Endothelial cell (in vitro differentiated cells): Measurements from ENCODE around the gene PLEKHG3. TPM values are rescaled to one million over a fixed set of nuclear protein-coding genes. Genes with fewer than 3 reads are reported as not detected.

Source experiments
- DNase-seq: peaks from one replicate; pipeline ENCODE4 v3.0.0; 2021; ENCODE audit warnings: low spot score
- H3K27ac Mint-ChIP-seq: one replicate; pipeline ENCODE4 v1.8.0; 2021; ENCODE audit warnings: mixed read lengths, inconsistent platforms; ENCODE audit not compliant: unreplicated experiment
- H3K27me3 Mint-ChIP-seq: one replicate; pipeline ENCODE4 v1.8.0; 2021; ENCODE audit warnings: mild to moderate bottlenecking, moderate library complexity, mixed read lengths, inconsistent platforms; ENCODE audit not compliant: unreplicated experiment
- H3K36me3 Mint-ChIP-seq: one replicate; pipeline ENCODE4 v1.8.0; 2021; ENCODE audit warnings: mild to moderate bottlenecking, low read depth, mixed read lengths, inconsistent platforms; ENCODE audit not compliant: unreplicated experiment
- H3K4me1 Mint-ChIP-seq: one replicate; pipeline ENCODE4 v1.8.0; 2021; ENCODE audit warnings: mild to moderate bottlenecking, mixed read lengths, inconsistent platforms; ENCODE audit not compliant: unreplicated experiment
- H3K4me3 Mint-ChIP-seq: one replicate; pipeline ENCODE4 v1.8.0; 2021; ENCODE audit warnings: mild to moderate bottlenecking, mixed read lengths, inconsistent platforms; ENCODE audit not compliant: unreplicated experiment
- H3K9me3 Mint-ChIP-seq: one replicate; pipeline ENCODE4 v1.8.0; 2021; ENCODE audit warnings: mixed read lengths, inconsistent platforms; ENCODE audit not compliant: unreplicated experiment
- CTCF ChIP-seq: fragments of 200-600 bp; sonication (generic); IDR thresholded peaks from one replicate; pipeline ENCODE4 v1.5.0; 2021; ENCODE audit warnings: antibody characterized with exemption; ENCODE audit not compliant: unreplicated experiment
- microRNA-seq: library from miRNA; unstranded; fragments of <30 nt; microRNA quantifications from one replicate; pipeline ENCODE4, GENCODE V29; 2020; ENCODE audit not compliant: unreplicated experiment
- total RNA-seq: library from RNA; stranded (reverse); fragmentation: NEBNext Ultra II Directional; extraction: Animal tissue kit (Norgen Biotek cat#: 25700); gene quantifications from one replicate; pipeline ENCODE4 v1.2.1, GENCODE V29; 2021; ENCODE audit not compliant: unreplicated experiment

PLEKHG3 gene
- total RNA-seq, 1 donor from 2014 or later = 31.4 TPM

GRCh38 chr14:64796369-64796768, 92.1 kb downstream of the PLEKHG3 start:
- DNase-seq = no peak
- H3K4me1 Mint-ChIP-seq = no peaks in the 10 kb centered on the region
- H3K27ac Mint-ChIP-seq = no peak overlapping the region
- no peaks in the 10 kb centered on the region for H3K36me3 Mint-ChIP-seq
- H3K27me3 Mint-ChIP-seq = peaks cover 6% of the 10 kb centered on the region
- TF ChIP-seq CTCF = no peak
- no peaks in the 10 kb centered on the region for H3K9me3 Mint-ChIP-seq
- H3K4me3 Mint-ChIP-seq = no peak overlapping the region

- Mint-ChIP-seq H3K27me3 (peaks cover 7% of the 10 kb centered on the region), H3K27ac (no peak overlapping the region), H3K4me3 (no peak overlapping the region), H3K9me3 (no peaks in the 10 kb centered on the region), H3K4me1 (peaks cover 3% of the 10 kb centered on the region), H3K36me3 (no peaks in the 10 kb centered on the region)
- no peak for TF ChIP-seq CTCF
- no peak for DNase-seq
Observed at GRCh38 chr14:64799555-64799954, 95.3 kb downstream of the PLEKHG3 start.

Small RNAs within 50 kb of the gene (microRNA-seq; reads per million reads assigned to microRNA genes)
- not detected for gene MIR7855

Other genes starting within 250 kb of the PLEKHG3 start
- gene AKAP5, start 238.9 kb upstream of the PLEKHG3 start, total RNA-seq = 6.1 TPM
- gene ZBTB25, start 200.6 kb upstream of the PLEKHG3 start, total RNA-seq = 9.4 TPM
- gene ZBTB1, start 199.7 kb upstream of the PLEKHG3 start, total RNA-seq = 57.8 TPM
- 9.4 TPM for gene HSPA2, start 163.7 kb upstream of the PLEKHG3 start, total RNA-seq
- 2.1 TPM for gene PPP1R36, start 154.5 kb upstream of the PLEKHG3 start, total RNA-seq
- 0.08 TPM for gene SPTB, start 175.5 kb downstream of the PLEKHG3 start, total RNA-seq
- 36.2 TPM for gene CHURC1, start 210.0 kb downstream of the PLEKHG3 start, total RNA-seq
- gene GPX2, start 238.3 kb downstream of the PLEKHG3 start, total RNA-seq = not detected